DOHH2 (cell line): ENCODE results near the gene TM2D3.

Source experiments
- H3F3A ChIP-seq: fragments of 200-600 bp; sonication (generic), shearing (Covaris generic); 2 replicates; pipeline ENCODE4 v1.6.0; 2016; ENCODE audit warnings: antibody characterized with exemption, mild to moderate bottlenecking; ENCODE audit not compliant: control insufficient read depth, insufficient read depth
- H3K27ac ChIP-seq: fragments of 200-600 bp; sonication (generic); 2 replicates; pipeline ENCODE4 v1.5.1; 2014; ENCODE audit warnings: low read depth, mild to moderate bottlenecking, low read length, moderate library complexity
- H3K27me3 ChIP-seq: fragments of 200-600 bp; sonication (generic); 2 replicates; pipeline ENCODE4 v1.6.1; 2014; ENCODE audit warnings: mild to moderate bottlenecking, low read length, mixed read lengths; ENCODE audit not compliant: control insufficient read depth
- H3K36me3 ChIP-seq: fragments of 200-600 bp; sonication (generic); 2 replicates; pipeline ENCODE4 v1.6.1; 2014; ENCODE audit warnings: mild to moderate bottlenecking, low read length, moderate library complexity, mixed read lengths; ENCODE audit not compliant: control insufficient read depth
- H3K4me1 ChIP-seq: fragments of 200-600 bp; sonication (generic); 2 replicates; pipeline ENCODE4 v1.6.1; 2014; ENCODE audit warnings: mild to moderate bottlenecking, low read length, mixed read lengths; ENCODE audit not compliant: control insufficient read depth
- H3K4me2 ChIP-seq: fragments of 200-600 bp; sonication (generic); 2 replicates; pipeline ENCODE4 v1.6.0; 2014; ENCODE audit warnings: mild to moderate bottlenecking, low read length, moderate library complexity
- H3K4me3 ChIP-seq: fragments of 200-600 bp; sonication (generic); 2 replicates; pipeline ENCODE4 v1.5.1; 2014; ENCODE audit warnings: mild to moderate bottlenecking, low read length, mixed read lengths
- H3K79me2 ChIP-seq: fragments of 200-600 bp; sonication (generic); 2 replicates; pipeline ENCODE4 v1.6.1; 2014; ENCODE audit warnings: mild to moderate bottlenecking, low read length, mixed read lengths; ENCODE audit not compliant: control insufficient read depth
- H3K9me2 ChIP-seq: fragments of 200-600 bp; sonication (generic); replicated peaks from 2 replicates; pipeline ENCODE4 v1.6.1; 2014; ENCODE audit warnings: mild to moderate bottlenecking, low read length, mixed read lengths; ENCODE audit not compliant: control insufficient read depth
- H3K9me3 ChIP-seq: fragments of 200-600 bp; sonication (generic); 2 replicates; pipeline ENCODE4 v1.6.1; 2014; ENCODE audit warnings: antibody characterized with exemption, low read length, mixed read lengths; ENCODE audit not compliant: control insufficient read depth, insufficient read depth
- H4K20me1 ChIP-seq: fragments of 200-600 bp; sonication (generic); 2 replicates; pipeline ENCODE4 v1.6.0; 2014; ENCODE audit warnings: low read depth, mild to moderate bottlenecking, antibody characterized with exemption, low read length, moderate library complexity; ENCODE audit not compliant: control insufficient read depth, insufficient read depth
- CTCF ChIP-seq: fragments of 200-600 bp; sonication (generic); IDR thresholded peaks from one replicate; pipeline ENCODE4 v1.5.1; 2014; ENCODE audit warnings: antibody characterized with exemption, mild to moderate bottlenecking, low read depth, low read length; ENCODE audit not compliant: poor library complexity, severe bottlenecking
- EZH2phosphoT487 ChIP-seq: fragments of 200-600 bp; sonication (generic); IDR thresholded peaks from 2 replicates; pipeline ENCODE4 v1.6.1; 2017; ENCODE audit warnings: borderline replicate concordance, mild to moderate bottlenecking, antibody characterized with exemption, low read length, moderate library complexity, mixed read lengths

Gene TM2D3

GRCh38 chr15:101675796-101676582, 23.8 kb upstream of the TM2D3 start:
- Histone ChIP-seq H3K36me3 (peaks cover 3% of the 10 kb centered on the region; the same call in 1 of the 2 replicates), H4K20me1 (no peaks in the 10 kb centered on the region), H3K9me2 (no peaks in the 10 kb centered on the region), H3K9me3 (no peaks in the 10 kb centered on the region), H3F3A (no peaks in the 10 kb centered on the region; the same call in 1 of the 2 replicates), H3K4me1 (peaks cover 16% of the 10 kb centered on the region), H3K79me2 (no peaks in the 10 kb centered on the region), H3K27me3 (no peaks in the 10 kb centered on the region), H3K27ac (0 out of 2 replicates have a peak overlapping the region, but pooled peaks have one; percentile 6), H3K4me2 (peak overlapping the region; percentile 68), H3K4me3 (peak overlapping the region; percentile 22)
- TF ChIP-seq CTCF (no peak), EZH2phosphoT487 (no peak)

GRCh38 chr15:101675015-101675414, 22.8 kb upstream of the TM2D3 start:
- H3K9me3 ChIP-seq: no peaks in the 10 kb centered on the region
- H3F3A ChIP-seq: no peaks in the 10 kb centered on the region; the same call in 1 of the 2 replicates
- H3K4me2 ChIP-seq: no peak overlapping the region
- no peaks in the 10 kb centered on the region for H4K20me1 ChIP-seq
- peaks cover 16% of the 10 kb centered on the region for H3K4me1 ChIP-seq
- no peaks in the 10 kb centered on the region for H3K79me2 ChIP-seq
- H3K27me3 ChIP-seq: no peaks in the 10 kb centered on the region
- peaks cover 3% of the 10 kb centered on the region; the same call in 1 of the 2 replicates for H3K36me3 ChIP-seq
- H3K4me3 ChIP-seq: no peak overlapping the region
- no peak overlapping the region for H3K27ac ChIP-seq
- H3K9me2 ChIP-seq: no peaks in the 10 kb centered on the region
- TF ChIP-seq CTCF (no peak), EZH2phosphoT487 (no peak)

- H3K27ac ChIP-seq: no peak overlapping the region
- H3K4me1 ChIP-seq: peaks cover 16% of the 10 kb centered on the region
- H3F3A ChIP-seq: no peaks in the 10 kb centered on the region; the same call in 1 of the 2 replicates
- H3K27me3 ChIP-seq: no peaks in the 10 kb centered on the region
- no peak overlapping the region for H3K4me3 ChIP-seq
- no peaks in the 10 kb centered on the region for H3K9me2 ChIP-seq
- H4K20me1 ChIP-seq: no peaks in the 10 kb centered on the region
- no peaks in the 10 kb centered on the region for H3K9me3 ChIP-seq
- no peak overlapping the region for H3K4me2 ChIP-seq
- H3K79me2 ChIP-seq: no peaks in the 10 kb centered on the region
- TF ChIP-seq EZH2phosphoT487 (no peak), CTCF (no peak)
- H3K36me3 ChIP-seq: peaks cover 3% of the 10 kb centered on the region; the same call in 1 of the 2 replicates
Measured at GRCh38 chr15:101672298-101672697, 20.1 kb upstream of the TM2D3 start.
